SH-SY5Y (cell line): Measurements from ENCODE around the gene KIF13A.

Source experiments
- GATA2 ChIP-seq: IDR thresholded peaks from 2 replicates; pipeline ENCODE4 v1.6.1; 2011; ENCODE audit warnings: mild to moderate bottlenecking, low read depth, low read length
- GATA3 ChIP-seq: IDR thresholded peaks from 2 replicates; pipeline ENCODE4 v1.6.1; 2011; ENCODE audit warnings: low read depth, mild to moderate bottlenecking, low read length, moderate library complexity

GRCh38 chr6:18024876-18025275 is 37.4 kb upstream of the KIF13A start:
- TF ChIP-seq GATA2 (no peak), GATA3 (no peak)
